Uterus (tissue), 4 donors: ENCODE measurements around the gene DNAI1. TPM values are rescaled to one million over a fixed set of nuclear protein-coding genes. Genes with fewer than 3 reads are reported as not detected.

ENCODE experiments used
- DNase-seq, 2 donors: peaks; one replicate each; pipeline ENCODE4 v3.0.0-alpha.2; 2019 to 2020
- H3K27ac ChIP-seq, 2 donors: fragments of 200-600 bp; sonication (generic); 1 replicate in 1 of 2; 2 replicates in 1 of 2; pipeline ENCODE4 v1.5.1; 2016 to 2018
- H3K27me3 ChIP-seq, 2 donors: fragments of 200-600 bp; sonication (generic); one replicate each; pipeline ENCODE4 v1.5.1; 2018 to 2019; ENCODE audit warnings: control low read depth in 1 of 2
- H3K36me3 ChIP-seq, 2 donors: fragments of 200-600 bp; sonication (generic); one replicate each; pipeline ENCODE4 v1.5.1; 2019; ENCODE audit warnings: control low read depth in 1 of 2
- H3K4me1 ChIP-seq, 2 donors: fragments of 200-600 bp; sonication (generic); one replicate each; pipeline ENCODE4 v1.5.1; 2018 to 2019; ENCODE audit warnings: control low read depth in 1 of 2
- H3K4me3 ChIP-seq, 2 donors: fragments of 200-600 bp; sonication (generic); 1 replicate in 1 of 2; 2 replicates in 1 of 2; pipeline ENCODE4 v1.5.1; 2018 to 2019; ENCODE audit warnings: mild to moderate bottlenecking in 1 of 2
- H3K9me3 ChIP-seq, 2 donors: fragments of 200-600 bp; sonication (generic); one replicate each; pipeline ENCODE4 v1.5.1; 2019; ENCODE audit warnings: control low read depth in 1 of 2
- POLR2A ChIP-seq, 2 donors: fragments of 450-650 bp; IDR thresholded peaks; one replicate each; pipeline ENCODE4 v1.6.1; 2016; ENCODE audit warnings: antibody characterized with exemption in 2 of 2, mild to moderate bottlenecking in 1 of 2, moderate library complexity in 1 of 2
- intact Hi-C: fragments of 100-400 bp; cut with DNase I; formaldehyde crosslinking; loops from one replicate; pipeline ENCODE4 v1.15.1; 2023; ENCODE audit warnings: low total_unique reads
- total RNA-seq, 4 donors: library from RNA; depleted of rRNA in 3 of 4; stranded (reverse); fragments of >200 nt in 3 of 4; gene quantifications; one replicate each; pipeline versions ENCODE4 v1.1.0 to v1.2.4, GENCODE V29; 2014 to 2023
- TF ChIP-seq, protein P1 (sequence below), 4 experiments: fragments of 200-600 bp in 2 of 4; fragments of 450-650 bp in 2 of 4; sonication (generic) in 2 of 4; IDR thresholded peaks; one replicate each; pipeline ENCODE4 v1.5.1; 2016 to 2019; ENCODE audit warnings: antibody characterized with exemption in 4 of 4, mild to moderate bottlenecking in 2 of 4, moderate library complexity in 1 of 4
- donor health status: DM: yes; HTN: yes; CAD: no.

The DNAI1 gene
- total RNA-seq, 4 donors from 2014 or later = 0.95 to 3.8 TPM; not detected in 2

DNA sequence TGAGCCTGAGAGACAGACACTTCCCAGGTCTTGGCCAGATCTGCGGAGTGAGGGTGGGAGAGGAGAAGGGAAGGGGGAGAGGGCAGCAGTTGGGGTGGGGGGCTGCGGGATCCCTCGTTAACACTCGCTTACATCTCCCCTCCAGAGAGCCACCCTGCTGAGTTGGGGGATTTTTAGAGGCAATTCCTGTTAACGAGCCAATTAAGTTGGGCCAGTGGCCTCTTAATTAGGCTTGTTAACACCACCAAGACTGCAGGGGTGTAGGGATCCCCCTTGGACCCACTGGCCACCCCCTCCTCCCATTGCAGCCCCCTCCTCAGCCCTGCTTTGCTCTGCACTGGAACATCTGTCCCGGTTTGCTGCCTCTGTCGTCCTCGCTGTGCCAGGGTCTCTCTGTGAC is 107.3 kb downstream of the DNAI1 start:
- H3K4me1 ChIP-seq = no peaks in the 10 kb centered on the region
- no peak for TF ChIP-seq POLR2A (IDR thresholded peaks at IDR 0.05)
- TF ChIP-seq, protein P1, sequence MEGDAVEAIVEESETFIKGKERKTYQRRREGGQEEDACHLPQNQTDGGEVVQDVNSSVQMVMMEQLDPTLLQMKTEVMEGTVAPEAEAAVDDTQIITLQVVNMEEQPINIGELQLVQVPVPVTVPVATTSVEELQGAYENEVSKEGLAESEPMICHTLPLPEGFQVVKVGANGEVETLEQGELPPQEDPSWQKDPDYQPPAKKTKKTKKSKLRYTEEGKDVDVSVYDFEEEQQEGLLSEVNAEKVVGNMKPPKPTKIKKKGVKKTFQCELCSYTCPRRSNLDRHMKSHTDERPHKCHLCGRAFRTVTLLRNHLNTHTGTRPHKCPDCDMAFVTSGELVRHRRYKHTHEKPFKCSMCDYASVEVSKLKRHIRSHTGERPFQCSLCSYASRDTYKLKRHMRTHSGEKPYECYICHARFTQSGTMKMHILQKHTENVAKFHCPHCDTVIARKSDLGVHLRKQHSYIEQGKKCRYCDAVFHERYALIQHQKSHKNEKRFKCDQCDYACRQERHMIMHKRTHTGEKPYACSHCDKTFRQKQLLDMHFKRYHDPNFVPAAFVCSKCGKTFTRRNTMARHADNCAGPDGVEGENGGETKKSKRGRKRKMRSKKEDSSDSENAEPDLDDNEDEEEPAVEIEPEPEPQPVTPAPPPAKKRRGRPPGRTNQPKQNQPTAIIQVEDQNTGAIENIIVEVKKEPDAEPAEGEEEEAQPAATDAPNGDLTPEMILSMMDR (IDR thresholded peaks at IDR 0.05) = no peak
- no peak overlapping the region for H3K27ac ChIP-seq
- intact Hi-C loops = no loop called here
- DNase-seq = no peak
- H3K9me3 ChIP-seq = no peaks in the 10 kb centered on the region
- H3K36me3 ChIP-seq = no peaks in the 10 kb centered on the region
- H3K27me3 ChIP-seq = no peaks in the 10 kb centered on the region
- H3K4me3 ChIP-seq = no peak overlapping the region

GRCh38 chr9:34566322-34566721 is 107.7 kb downstream of the DNAI1 start:
- Histone ChIP-seq H3K27me3 (no peaks in the 10 kb centered on the region), H3K27ac (no peak overlapping the region), H3K36me3 (no peaks in the 10 kb centered on the region), H3K4me1 (no peaks in the 10 kb centered on the region), H3K4me3 (no peak overlapping the region), H3K9me3 (no peaks in the 10 kb centered on the region)
- TF ChIP-seq, protein P1 (IDR thresholded peaks at IDR 0.05) = no peak
- TF ChIP-seq POLR2A (IDR thresholded peaks at IDR 0.05) = no peak
- DNase-seq = no peak
- intact Hi-C loops = no loop called here

DNA sequence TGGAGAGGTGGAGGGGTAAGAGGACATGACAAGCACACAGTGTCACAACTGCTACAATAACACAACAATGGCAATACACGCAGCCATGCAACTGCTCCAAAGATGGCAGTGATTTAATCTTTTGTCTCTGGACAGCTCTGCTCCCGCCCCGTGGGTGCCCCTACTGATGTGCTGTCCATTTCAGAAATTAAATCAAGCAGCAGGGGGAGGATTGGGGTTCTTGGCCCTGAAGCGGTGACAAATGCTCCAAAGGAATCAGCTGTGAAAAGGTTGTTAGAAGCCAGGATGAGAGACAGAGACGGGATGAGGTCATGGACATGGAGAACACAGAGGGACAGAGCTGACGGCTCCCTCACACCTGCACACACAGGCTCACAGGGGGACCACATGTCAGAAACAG is 108.4 kb downstream of the DNAI1 start:
- Histone ChIP-seq H3K27ac (no peak overlapping the region), H3K4me1 (no peaks in the 10 kb centered on the region), H3K9me3 (no peaks in the 10 kb centered on the region), H3K4me3 (no peak overlapping the region), H3K36me3 (no peaks in the 10 kb centered on the region), H3K27me3 (no peaks in the 10 kb centered on the region)
- TF ChIP-seq, protein P1 (IDR thresholded peaks at IDR 0.05) = no peak
- TF ChIP-seq POLR2A (IDR thresholded peaks at IDR 0.05) = no peak
- intact Hi-C loops = no loop called here
- DNase-seq = no peak

DNA sequence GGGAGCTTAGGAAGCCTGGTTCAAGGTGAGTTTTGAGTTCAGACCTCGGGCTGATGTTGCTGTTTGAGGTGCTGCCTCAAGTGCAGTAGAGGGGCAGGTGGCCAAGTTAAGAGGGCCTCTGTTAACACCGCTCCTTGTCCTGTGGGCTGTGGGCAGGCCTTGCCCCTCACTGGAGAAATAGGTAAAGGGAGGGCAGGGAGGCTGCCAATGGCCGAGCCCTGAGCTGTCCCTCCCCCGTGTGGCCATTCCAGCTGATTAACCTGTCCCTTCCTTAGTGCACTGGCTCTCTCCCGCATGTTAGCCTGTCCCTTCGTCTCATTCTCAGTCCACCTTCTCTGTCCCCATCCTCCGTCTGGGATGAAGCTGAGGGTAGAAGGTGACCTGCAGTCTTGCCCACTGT is 109.5 kb downstream of the DNAI1 start:
- Histone ChIP-seq H3K4me3 (no peak overlapping the region), H3K4me1 (no peaks in the 10 kb centered on the region), H3K9me3 (no peaks in the 10 kb centered on the region), H3K36me3 (no peaks in the 10 kb centered on the region), H3K27me3 (no peaks in the 10 kb centered on the region), H3K27ac (no peak overlapping the region)
- DNase-seq = no peak
- intact Hi-C loops = no loop called here
- no peak for TF ChIP-seq POLR2A (IDR thresholded peaks at IDR 0.05)
- TF ChIP-seq, protein P1 (IDR thresholded peaks at IDR 0.05) = no peak

DNA sequence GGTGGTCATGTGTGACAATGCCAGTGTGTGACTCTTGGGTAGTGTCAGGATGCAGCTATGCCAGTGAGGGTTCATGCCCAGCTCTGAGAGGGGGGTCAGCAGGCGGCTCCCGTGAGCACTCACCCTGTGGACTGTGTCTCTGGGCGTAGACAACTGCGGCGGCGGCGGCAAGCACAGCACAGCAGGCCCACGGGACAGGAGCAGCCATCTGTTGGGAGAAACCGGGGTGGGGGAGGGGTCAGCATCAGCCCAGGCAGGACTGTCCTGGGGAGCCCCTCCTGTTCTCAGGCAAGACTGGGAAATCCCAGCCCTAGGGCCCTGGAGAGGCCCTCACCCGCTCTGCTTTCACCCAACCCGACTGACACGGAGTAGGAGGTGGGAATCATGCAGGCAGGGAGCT is 110.2 kb downstream of the DNAI1 start:
- Histone ChIP-seq H3K4me3 (no peak overlapping the region), H3K27ac (no peak overlapping the region), H3K27me3 (no peaks in the 10 kb centered on the region), H3K36me3 (no peaks in the 10 kb centered on the region), H3K4me1 (no peaks in the 10 kb centered on the region), H3K9me3 (no peaks in the 10 kb centered on the region)
- no peak for DNase-seq
- intact Hi-C loops = no loop called here
- TF ChIP-seq, protein P1 (IDR thresholded peaks at IDR 0.05) = no peak
- TF ChIP-seq POLR2A (IDR thresholded peaks at IDR 0.05) = no peak
